Liver (tissue), 9 donors: ENCODE measurements around the gene ZNF746. TPM values are rescaled to one million over a fixed set of nuclear protein-coding genes. Genes with fewer than 3 reads are reported as not detected.

Source experiments
- DNase-seq: peaks from one replicate; pipeline ENCODE4 v3.0.0-alpha.2; 2017; ENCODE audit warnings: low spot score
- H3K27ac ChIP-seq, 2 donors: one replicate each; pipeline ENCODE4 v1.7.0; 2013; ENCODE audit warnings: inconsistent platforms in 2 of 2, low read length in 2 of 2, control low read depth in 1 of 2, low read depth in 1 of 2, mild to moderate bottlenecking in 1 of 2
- H3K27me3 ChIP-seq, 4 donors: one replicate each; pipeline versions ENCODE4 v1.6.1 to v1.7.0; 2013; ENCODE audit warnings: low read length in 3 of 4, inconsistent platforms in 1 of 4, mild to moderate bottlenecking in 1 of 4, moderate library complexity in 1 of 4; ENCODE audit not compliant: control insufficient read depth in 4 of 4, insufficient read depth in 4 of 4
- H3K36me3 ChIP-seq, 4 donors: one replicate each; pipeline versions ENCODE4 v1.6.1 to v1.7.0; 2013; ENCODE audit warnings: low read length in 3 of 4, mild to moderate bottlenecking in 3 of 4, low read depth in 1 of 4, moderate library complexity in 1 of 4; ENCODE audit not compliant: control insufficient read depth in 4 of 4, insufficient read depth in 3 of 4
- H3K4me1 ChIP-seq, 4 donors: one replicate each; pipeline versions ENCODE4 v1.6.1 to v1.7.0; 2013; ENCODE audit warnings: low read length in 3 of 4, mild to moderate bottlenecking in 3 of 4, moderate library complexity in 1 of 4; ENCODE audit not compliant: control insufficient read depth in 4 of 4, insufficient read depth in 4 of 4
- H3K4me3 ChIP-seq, 3 donors: one replicate each; pipeline versions ENCODE4 v1.6.1 to v1.7.0; 2013; ENCODE audit warnings: low read length in 3 of 3, control low read depth in 1 of 3, low read depth in 1 of 3, mild to moderate bottlenecking in 1 of 3
- H3K9ac ChIP-seq, 2 donors: one replicate each; pipeline ENCODE4 v1.7.0; 2013; ENCODE audit warnings: low read length in 2 of 2, mild to moderate bottlenecking in 2 of 2, moderate library complexity in 2 of 2, control low read depth in 1 of 2, low read depth in 1 of 2
- H3K9me3 ChIP-seq, 4 donors: one replicate each; pipeline versions ENCODE4 v1.6.1 to v1.7.0; 2013; ENCODE audit warnings: low read length in 3 of 4; ENCODE audit not compliant: control insufficient read depth in 4 of 4
- EGR1 ChIP-seq, 2 donors: IDR thresholded peaks; 2 replicates each; pipeline ENCODE4 v1.6.1; 2016 to 2018; ENCODE audit warnings: antibody characterized with exemption in 2 of 2, low read depth in 2 of 2
- FOXA1 ChIP-seq: IDR thresholded peaks from 2 replicates; pipeline ENCODE4 v1.6.1; 2016; ENCODE audit warnings: antibody characterized with exemption
- FOXA2 ChIP-seq: IDR thresholded peaks from 2 replicates; pipeline ENCODE4 v1.6.1; 2016; ENCODE audit warnings: antibody characterized with exemption
- GABPA ChIP-seq, 2 donors: IDR thresholded peaks in 1 of 2; conservative IDR thresholded peaks in 1 of 2; 2 replicates each; pipeline ENCODE4 v1.6.1; 2016; ENCODE audit warnings: antibody characterized with exemption in 2 of 2, mild to moderate bottlenecking in 1 of 2, moderate library complexity in 1 of 2
- HNF4A ChIP-seq, 2 donors: conservative IDR thresholded peaks; 2 replicates each; pipeline ENCODE4 v1.6.1; 2016; ENCODE audit warnings: antibody characterized with exemption in 2 of 2, mild to moderate bottlenecking in 2 of 2
- HNF4G ChIP-seq: IDR thresholded peaks from 2 replicates; pipeline ENCODE4 v1.6.1; 2016; ENCODE audit warnings: antibody characterized with exemption
- JUND ChIP-seq, 2 donors: IDR thresholded peaks; 2 replicates each; pipeline ENCODE4 v1.6.1; 2016; ENCODE audit warnings: antibody characterized with exemption in 2 of 2
- NR2F2 ChIP-seq: IDR thresholded peaks from 2 replicates; pipeline ENCODE4 v1.6.1; 2016; ENCODE audit warnings: antibody characterized with exemption
- RAD21 ChIP-seq, 2 donors: IDR thresholded peaks; 2 replicates each; pipeline ENCODE4 v1.6.1; 2016; ENCODE audit warnings: antibody characterized with exemption in 2 of 2, mild to moderate bottlenecking in 2 of 2
- RXRA ChIP-seq, 2 donors: IDR thresholded peaks; 2 replicates each; pipeline ENCODE4 v1.6.1; 2017 to 2018; ENCODE audit warnings: antibody characterized with exemption in 2 of 2, mild to moderate bottlenecking in 1 of 2
- SP1 ChIP-seq: IDR thresholded peaks from 2 replicates; pipeline ENCODE4 v1.6.1; 2018; ENCODE audit warnings: antibody characterized with exemption, mild to moderate bottlenecking
- TAF1 ChIP-seq: conservative IDR thresholded peaks from 2 replicates; pipeline ENCODE4 v1.6.1; 2016; ENCODE audit warnings: antibody characterized with exemption, mild to moderate bottlenecking
- YY1 ChIP-seq: IDR thresholded peaks from 2 replicates; pipeline ENCODE4 v1.6.1; 2016; ENCODE audit warnings: antibody characterized with exemption, mild to moderate bottlenecking
- WGBS: extraction: QIAGEN DNeasy Blood & Tissue Kit; methylation state at CpG from one replicate; pipeline ENCODE4 v1.1.7; 2013; 5-methylcytosine and 5-hydroxymethylcytosine counted together
- polyA plus RNA-seq, 2 donors: library from polyadenylated mRNA; stranded (reverse) in 1 of 2; unstranded in 1 of 2; fragments of 200-250 nt in 1 of 2; fragments of >200 nt in 1 of 2; fragmentation: Nextera tagmentation in 1 of 2; extraction: Ambion mirVana in 1 of 2; gene quantifications; one replicate each; pipeline versions ENCODE4 v1.2.1 to v1.2.3, GENCODE V29; 2013 to 2015
- total RNA-seq, 2 donors: library from RNA; depleted of rRNA; stranded (reverse); fragments of >200 nt; gene quantifications; one replicate each; pipeline ENCODE4 v1.2.3, GENCODE V29; 2014
- TF ChIP-seq, protein P1 (sequence below): IDR thresholded peaks from 2 replicates; pipeline ENCODE4 v1.6.1; 2016; ENCODE audit warnings: antibody characterized with exemption
- TF ChIP-seq, protein P2 (sequence below): fragments of 150-350 bp; IDR thresholded peaks from 2 replicates; pipeline ENCODE4 v1.5.1; 2017; ENCODE audit warnings: improper control_type of control experiment, low read depth, low read length; ENCODE audit not compliant: missing input control
- TF ChIP-seq, protein P3 (sequence below): IDR thresholded peaks from 2 replicates; pipeline ENCODE4 v1.6.1; 2016; ENCODE audit warnings: antibody characterized with exemption
- TF ChIP-seq, protein P4 (sequence below): IDR thresholded peaks from 2 replicates; pipeline ENCODE4 v1.6.1; 2016; ENCODE audit warnings: antibody characterized with exemption
- TF ChIP-seq, protein P5 (sequence below): IDR thresholded peaks from 2 replicates; pipeline ENCODE4 v1.6.1; 2016; ENCODE audit warnings: antibody characterized with exemption, mild to moderate bottlenecking
- donor health status: healthy.
- donor health status: healthy.
- donor health status: healthy.
- donor health status: healthy.
- donor health status: healthy.

The ZNF746 gene
- total and polyA plus RNA-seq, 4 donors = 3.8 to 13.5 (median 9.2) TPM

DNA sequence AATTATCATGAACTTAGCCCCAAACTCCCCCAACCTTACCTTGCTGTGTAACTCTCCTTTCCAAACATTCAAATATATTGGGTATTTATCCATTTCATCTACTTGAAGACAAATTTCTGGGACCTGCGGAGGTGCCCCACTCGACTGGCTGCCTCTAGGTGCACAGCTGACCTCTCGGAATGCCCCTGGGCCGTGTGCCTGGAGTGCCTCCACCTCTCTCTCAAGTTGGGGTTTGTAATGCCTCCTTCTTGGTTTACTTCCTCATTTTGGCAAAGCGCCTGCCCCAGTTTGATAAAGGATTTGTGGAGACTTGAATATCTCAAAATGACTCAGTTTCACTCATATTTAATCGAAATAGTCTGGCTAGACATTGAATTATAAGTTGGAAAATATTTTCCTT, 53.3 kb downstream of the ZNF746 start:
- Histone ChIP-seq H3K9ac (no peak overlapping the region), H3K4me1 (no peaks in the 10 kb centered on the region), H3K36me3 (peaks cover 12 to 25% (median 24%) of the 10 kb centered on the region in 4 donors), H3K27me3 (no peaks in the 10 kb centered on the region), H3K27ac (no peak overlapping the region), H3K9me3 (no peaks in the 10 kb centered on the region), H3K4me3 (no peak overlapping the region)
- no peak for DNase-seq
- TF ChIP-seq NR2F2 = no peak
- TF ChIP-seq, protein P1, sequence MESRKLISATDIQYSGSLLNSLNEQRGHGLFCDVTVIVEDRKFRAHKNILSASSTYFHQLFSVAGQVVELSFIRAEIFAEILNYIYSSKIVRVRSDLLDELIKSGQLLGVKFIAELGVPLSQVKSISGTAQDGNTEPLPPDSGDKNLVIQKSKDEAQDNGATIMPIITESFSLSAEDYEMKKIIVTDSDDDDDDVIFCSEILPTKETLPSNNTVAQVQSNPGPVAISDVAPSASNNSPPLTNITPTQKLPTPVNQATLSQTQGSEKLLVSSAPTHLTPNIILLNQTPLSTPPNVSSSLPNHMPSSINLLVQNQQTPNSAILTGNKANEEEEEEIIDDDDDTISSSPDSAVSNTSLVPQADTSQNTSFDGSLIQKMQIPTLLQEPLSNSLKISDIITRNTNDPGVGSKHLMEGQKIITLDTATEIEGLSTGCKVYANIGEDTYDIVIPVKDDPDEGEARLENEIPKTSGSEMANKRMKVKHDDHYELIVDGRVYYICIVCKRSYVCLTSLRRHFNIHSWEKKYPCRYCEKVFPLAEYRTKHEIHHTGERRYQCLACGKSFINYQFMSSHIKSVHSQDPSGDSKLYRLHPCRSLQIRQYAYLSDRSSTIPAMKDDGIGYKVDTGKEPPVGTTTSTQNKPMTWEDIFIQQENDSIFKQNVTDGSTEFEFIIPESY = no peak
- TF ChIP-seq GABPA (IDR thresholded peaks at IDR 0.05 in 1 of 2, conservative IDR thresholded peaks at IDR 0.05 in 1 of 2) = no peak
- TF ChIP-seq, protein P2, sequence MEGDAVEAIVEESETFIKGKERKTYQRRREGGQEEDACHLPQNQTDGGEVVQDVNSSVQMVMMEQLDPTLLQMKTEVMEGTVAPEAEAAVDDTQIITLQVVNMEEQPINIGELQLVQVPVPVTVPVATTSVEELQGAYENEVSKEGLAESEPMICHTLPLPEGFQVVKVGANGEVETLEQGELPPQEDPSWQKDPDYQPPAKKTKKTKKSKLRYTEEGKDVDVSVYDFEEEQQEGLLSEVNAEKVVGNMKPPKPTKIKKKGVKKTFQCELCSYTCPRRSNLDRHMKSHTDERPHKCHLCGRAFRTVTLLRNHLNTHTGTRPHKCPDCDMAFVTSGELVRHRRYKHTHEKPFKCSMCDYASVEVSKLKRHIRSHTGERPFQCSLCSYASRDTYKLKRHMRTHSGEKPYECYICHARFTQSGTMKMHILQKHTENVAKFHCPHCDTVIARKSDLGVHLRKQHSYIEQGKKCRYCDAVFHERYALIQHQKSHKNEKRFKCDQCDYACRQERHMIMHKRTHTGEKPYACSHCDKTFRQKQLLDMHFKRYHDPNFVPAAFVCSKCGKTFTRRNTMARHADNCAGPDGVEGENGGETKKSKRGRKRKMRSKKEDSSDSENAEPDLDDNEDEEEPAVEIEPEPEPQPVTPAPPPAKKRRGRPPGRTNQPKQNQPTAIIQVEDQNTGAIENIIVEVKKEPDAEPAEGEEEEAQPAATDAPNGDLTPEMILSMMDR = no peak
- no peak for TF ChIP-seq HNF4A (conservative IDR thresholded peaks at IDR 0.05)
- TF ChIP-seq RAD21 (IDR thresholded peaks at IDR 0.05) = no peak
- TF ChIP-seq HNF4G = no peak
- no peak for TF ChIP-seq FOXA1
- no peak for TF ChIP-seq YY1
- no peak for TF ChIP-seq FOXA2
- TF ChIP-seq, protein P3, sequence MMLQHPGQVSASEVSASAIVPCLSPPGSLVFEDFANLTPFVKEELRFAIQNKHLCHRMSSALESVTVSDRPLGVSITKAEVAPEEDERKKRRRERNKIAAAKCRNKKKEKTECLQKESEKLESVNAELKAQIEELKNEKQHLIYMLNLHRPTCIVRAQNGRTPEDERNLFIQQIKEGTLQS = no peak
- TF ChIP-seq EGR1 (IDR thresholded peaks at IDR 0.05; ENCODE audit: low read depth in 2 of 2) = no peak
- no peak for TF ChIP-seq RXRA (IDR thresholded peaks at IDR 0.05)
- TF ChIP-seq, protein P4, sequence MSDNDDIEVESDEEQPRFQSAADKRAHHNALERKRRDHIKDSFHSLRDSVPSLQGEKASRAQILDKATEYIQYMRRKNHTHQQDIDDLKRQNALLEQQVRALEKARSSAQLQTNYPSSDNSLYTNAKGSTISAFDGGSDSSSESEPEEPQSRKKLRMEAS = no peak
- no peak for TF ChIP-seq TAF1
- TF ChIP-seq, protein P5, sequence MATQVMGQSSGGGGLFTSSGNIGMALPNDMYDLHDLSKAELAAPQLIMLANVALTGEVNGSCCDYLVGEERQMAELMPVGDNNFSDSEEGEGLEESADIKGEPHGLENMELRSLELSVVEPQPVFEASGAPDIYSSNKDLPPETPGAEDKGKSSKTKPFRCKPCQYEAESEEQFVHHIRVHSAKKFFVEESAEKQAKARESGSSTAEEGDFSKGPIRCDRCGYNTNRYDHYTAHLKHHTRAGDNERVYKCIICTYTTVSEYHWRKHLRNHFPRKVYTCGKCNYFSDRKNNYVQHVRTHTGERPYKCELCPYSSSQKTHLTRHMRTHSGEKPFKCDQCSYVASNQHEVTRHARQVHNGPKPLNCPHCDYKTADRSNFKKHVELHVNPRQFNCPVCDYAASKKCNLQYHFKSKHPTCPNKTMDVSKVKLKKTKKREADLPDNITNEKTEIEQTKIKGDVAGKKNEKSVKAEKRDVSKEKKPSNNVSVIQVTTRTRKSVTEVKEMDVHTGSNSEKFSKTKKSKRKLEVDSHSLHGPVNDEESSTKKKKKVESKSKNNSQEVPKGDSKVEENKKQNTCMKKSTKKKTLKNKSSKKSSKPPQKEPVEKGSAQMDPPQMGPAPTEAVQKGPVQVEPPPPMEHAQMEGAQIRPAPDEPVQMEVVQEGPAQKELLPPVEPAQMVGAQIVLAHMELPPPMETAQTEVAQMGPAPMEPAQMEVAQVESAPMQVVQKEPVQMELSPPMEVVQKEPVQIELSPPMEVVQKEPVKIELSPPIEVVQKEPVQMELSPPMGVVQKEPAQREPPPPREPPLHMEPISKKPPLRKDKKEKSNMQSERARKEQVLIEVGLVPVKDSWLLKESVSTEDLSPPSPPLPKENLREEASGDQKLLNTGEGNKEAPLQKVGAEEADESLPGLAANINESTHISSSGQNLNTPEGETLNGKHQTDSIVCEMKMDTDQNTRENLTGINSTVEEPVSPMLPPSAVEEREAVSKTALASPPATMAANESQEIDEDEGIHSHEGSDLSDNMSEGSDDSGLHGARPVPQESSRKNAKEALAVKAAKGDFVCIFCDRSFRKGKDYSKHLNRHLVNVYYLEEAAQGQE = no peak
- TF ChIP-seq JUND (IDR thresholded peaks at IDR 0.05) = no peak
- TF ChIP-seq SP1 = no peak
- 92% methylated on average over 6 of the region's 6 CpGs for WGBS
